Non-pigmented ciliary epithelial cell (primary cell): ENCODE data around the gene NQO2.
"Not testable (repeated sequence)": the region's sequence is repeated elsewhere in the genome, so short reads cannot be mapped to it uniquely, and the experiment has no call there.

Experiments used
- DNase-seq: peaks from one replicate; pipeline ENCODE4 v3.0.0-alpha.2; 2010; ENCODE audit warnings: low read depth

NQO2 gene

DNA sequence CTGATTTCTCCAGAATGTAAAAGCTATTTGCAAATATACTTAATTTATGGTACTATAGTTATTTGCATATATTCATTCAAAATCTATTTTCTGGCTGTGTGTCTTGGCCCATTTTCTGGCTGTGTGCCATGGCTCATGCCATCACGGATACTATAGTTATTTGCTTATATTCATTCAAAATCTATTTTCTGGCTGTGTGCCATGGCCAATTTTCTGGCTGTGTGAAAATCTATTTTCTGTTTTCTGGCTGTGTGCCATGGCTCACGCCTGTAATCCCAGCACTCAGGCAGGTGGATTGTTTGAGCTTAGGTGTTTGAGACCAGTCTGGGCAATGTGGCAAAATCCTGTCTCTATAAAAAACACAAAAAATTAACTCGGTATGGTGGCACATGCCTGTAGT is 39.7 kb downstream of the NQO2 start:
- DNase-seq = no peak

- no peak for DNase-seq
These were observed 41.5 kb downstream of the NQO2 start for GRCh38 chr6:3041147-3041546.

DNA sequence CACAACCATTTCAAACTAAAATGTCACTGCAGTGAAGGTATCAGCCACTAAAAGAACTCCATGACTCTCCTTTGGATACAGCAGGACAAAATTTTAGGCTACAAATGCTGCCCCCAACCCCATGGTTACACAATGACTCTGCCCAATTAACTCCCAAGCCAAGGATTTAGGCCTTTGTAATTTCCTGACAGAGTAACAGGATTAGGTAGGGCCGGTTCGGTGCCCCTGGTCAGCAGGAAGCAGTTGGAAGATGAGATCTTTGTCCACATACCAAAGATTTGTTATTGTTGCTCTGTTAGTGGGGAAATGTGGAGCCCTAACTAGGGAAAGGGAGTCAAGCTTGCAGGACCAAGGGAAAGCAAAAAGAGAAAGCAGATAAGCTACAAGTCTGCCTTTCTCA is 41.9 kb downstream of the NQO2 start:
- no peak for DNase-seq

- DNase-seq = no peak
These were observed 45.7 kb downstream of the NQO2 start for GRCh38 chr6:3045369-3045768.

DNA sequence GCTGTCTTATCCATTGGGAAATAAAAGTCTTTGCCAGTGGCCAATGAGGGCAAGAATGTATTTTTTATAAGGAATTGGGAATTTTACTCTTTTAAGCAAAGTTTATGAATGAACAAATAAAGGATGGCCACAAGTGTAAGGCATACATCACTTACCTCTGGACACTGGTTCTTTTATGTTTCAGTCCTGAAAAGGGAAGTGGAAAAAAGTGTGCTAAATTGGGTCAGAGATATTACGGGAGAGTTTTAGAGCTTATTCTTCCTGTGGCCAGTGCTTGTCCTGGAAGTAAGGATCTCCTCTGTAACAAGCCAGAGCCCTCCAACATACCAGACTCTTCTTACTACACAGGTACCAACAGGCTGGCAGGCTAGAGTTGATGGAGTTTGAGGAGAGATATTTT is 46.1 kb downstream of the NQO2 start:
- no peak for DNase-seq

DNA sequence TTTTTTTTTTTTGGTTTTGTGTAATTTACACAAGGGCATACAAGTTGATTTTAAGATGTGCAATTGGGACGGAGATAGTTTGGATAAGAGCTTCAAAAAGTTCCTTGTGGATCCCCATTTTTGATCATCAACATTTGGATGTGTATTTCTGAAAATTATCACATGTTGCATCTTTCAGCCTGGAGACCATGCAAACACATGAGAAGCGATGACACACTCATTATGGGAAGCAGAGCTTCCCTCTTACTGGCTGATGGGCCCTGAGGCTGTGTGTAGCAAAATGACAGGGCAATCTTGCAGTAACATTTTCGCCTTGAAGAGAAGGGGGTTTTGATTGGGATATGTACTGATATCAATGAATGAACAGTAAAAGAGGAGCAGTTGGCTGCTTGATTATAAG is 46.6 kb downstream of the NQO2 start:
- DNase-seq = no peak

DNA sequence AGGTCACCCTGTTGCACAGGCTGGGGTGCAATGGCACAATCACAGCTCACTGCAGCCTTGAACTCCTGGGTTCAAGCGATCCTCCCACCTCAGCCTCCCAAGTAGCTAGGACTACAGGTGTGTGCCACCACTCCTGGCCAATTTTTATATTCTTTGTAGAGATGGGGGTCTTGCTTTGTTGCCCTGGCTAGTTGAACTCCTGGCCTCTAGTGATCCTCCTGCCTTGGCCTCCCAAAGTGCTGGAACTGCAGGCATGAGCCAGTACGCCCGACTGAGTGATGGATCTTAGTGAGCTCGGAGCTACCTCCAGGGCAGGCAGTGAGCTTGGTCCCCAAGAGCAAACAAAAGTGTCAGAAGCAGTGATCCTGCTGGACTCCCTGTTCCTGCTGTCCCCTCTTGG is 48.3 kb downstream of the NQO2 start:
- DNase-seq = not testable (repeated sequence)

- DNase-seq = no peak
These were observed 53.0 kb downstream of the NQO2 start for GRCh38 chr6:3052481-3053230.

- no peak for DNase-seq
These were observed 53.5 kb downstream of the NQO2 start for GRCh38 chr6:3053231-3053508.

GRCh38 chr6:3054229-3055157 is 54.8 kb downstream of the NQO2 start:
- DNase-seq = not testable (repeated sequence)

- DNase-seq = not testable (repeated sequence)
These were observed 55.4 kb downstream of the NQO2 start for GRCh38 chr6:3055158-3055499.

GRCh38 chr6:3057063-3057770 is 57.5 kb downstream of the NQO2 start:
- no peak for DNase-seq

- no peak for DNase-seq
These were observed 59.3 kb downstream of the NQO2 start for GRCh38 chr6:3058957-3059356.

DNA sequence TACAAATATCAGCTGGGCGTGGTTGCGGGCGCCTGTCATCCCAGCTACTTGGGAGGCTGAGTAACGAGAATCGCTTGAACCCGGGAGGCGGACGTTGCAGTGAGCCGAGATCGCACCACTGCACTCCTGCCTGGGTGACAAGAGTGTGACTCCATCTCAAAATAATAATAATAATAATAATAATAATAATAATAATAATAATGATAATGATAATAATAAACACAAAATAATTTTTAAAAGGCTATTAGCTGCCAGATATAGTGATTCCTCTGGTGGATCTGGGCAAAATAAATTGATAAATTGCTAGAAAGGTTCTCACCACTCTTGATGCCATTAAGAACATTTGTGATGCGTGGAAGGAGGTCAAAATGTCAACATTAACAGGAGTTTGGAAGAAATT is 60.4 kb downstream of the NQO2 start:
- DNase-seq = not testable (repeated sequence)

DNA sequence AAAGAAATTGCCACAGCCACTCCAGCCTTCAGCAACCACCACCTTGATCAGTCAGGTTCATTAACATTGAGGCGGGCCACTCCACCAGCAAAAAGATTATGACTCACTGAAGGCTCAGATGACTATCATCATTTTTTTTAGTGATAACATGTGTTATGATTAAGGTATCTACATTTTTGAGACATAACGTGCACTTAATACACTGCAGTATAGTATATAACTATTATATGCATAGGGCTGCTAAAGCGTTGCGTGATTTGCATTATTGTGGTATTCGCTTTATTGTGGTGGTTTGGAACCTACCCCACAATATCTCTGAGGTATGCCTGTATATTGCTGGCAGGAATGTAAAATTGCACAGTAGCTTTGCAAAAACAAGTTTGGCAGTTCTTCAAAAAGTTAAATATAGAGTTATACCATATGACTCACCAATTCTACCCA is 61.8 kb downstream of the NQO2 start:
- DNase-seq = peak; percentile 70

GRCh38 chr6:3063340-3063732 is 63.6 kb downstream of the NQO2 start:
- DNase-seq = not testable (repeated sequence)

DNA sequence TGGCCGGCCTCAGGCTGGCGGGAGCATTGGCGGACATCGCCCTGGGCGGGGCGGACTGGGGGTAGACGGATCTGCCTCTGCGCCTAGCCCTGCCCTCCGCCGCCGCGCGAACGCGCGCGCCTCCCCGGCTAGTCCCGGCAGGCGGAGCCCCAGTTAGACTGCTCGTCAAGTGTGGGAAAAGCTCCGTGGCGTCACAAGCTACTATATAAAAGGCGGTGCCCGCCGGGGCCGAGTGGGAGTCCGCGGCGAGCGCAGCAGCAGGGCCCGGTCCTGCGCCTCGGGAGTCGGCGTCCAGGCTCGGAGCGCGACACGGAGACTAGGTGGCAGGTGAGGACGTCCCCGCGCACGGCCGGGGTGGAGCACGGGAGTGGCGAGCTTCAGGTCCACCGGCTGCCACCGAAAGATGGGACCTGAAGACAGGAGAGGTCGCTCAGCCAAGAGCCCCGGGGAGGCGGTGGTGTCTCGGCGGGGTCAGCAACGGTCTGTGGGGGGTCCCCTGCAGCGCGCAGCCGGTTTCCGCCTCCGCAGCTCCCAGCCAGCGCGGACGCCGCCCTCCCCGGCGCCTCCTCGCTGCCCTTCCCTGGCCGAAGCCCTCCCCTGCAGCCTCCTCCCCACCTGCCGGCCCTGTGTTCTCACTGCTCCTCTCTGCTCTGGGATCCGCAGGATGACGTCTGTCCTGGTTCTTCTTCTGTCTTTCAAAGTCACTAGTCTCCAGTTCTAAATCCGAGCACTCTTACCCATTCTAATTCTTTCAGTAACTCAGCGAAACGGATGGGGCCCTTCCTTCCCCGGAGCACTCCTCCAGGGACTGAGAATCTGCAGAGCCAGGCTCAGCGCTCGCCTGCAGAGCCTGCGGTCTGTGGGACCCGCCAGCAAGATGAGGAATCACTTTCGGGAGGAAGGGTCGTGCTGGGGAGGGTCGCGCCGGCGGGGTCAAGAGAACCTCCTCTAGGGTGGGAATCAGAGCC is 64.3 kb downstream of the NQO2 start:
- no peak for DNase-seq

GRCh38 chr6:3068329-3069214 is 68.9 kb downstream of the NQO2 start, which contains the start of gene RIPK1:
Gene RIPK1 (plus strand): TSS chr6:3068494. CDS start chr6:3076824, 8,330 bp downstream.
- no peak for DNase-seq
